HepG2 (cell line): ENCODE data around the gene HAGHL. TPM values are rescaled to one million over a fixed set of nuclear protein-coding genes. Genes with fewer than 3 reads are reported as not detected.

ENCODE experiments used
- AHR ChIP-seq: IDR thresholded peaks from 2 replicates; pipeline ENCODE4 v1.6.1; 2018; ENCODE audit warnings: missing genetic modification reagents, missing compliant biosample characterization
- HMG20A ChIP-seq: IDR thresholded peaks from 2 replicates; pipeline ENCODE4 v1.6.1; 2016; ENCODE audit warnings: borderline replicate concordance
- RXRB ChIP-seq: IDR thresholded peaks from 2 replicates; pipeline ENCODE4 v1.6.1; 2016; ENCODE audit warnings: borderline replicate concordance, missing genetic modification reagents, missing compliant biosample characterization
- STAG1 ChIP-seq: sonication (generic); formaldehyde crosslinking; IDR thresholded peaks from 2 replicates; pipeline ENCODE4 v1.4.0; 2020; ENCODE audit warnings: missing genetic modification reagents
- TAF1 ChIP-seq: sonication (generic); formaldehyde crosslinking; IDR thresholded peaks from 2 replicates; pipeline ENCODE4 v1.4.0; 2020; ENCODE audit warnings: missing genetic modification reagents
- THRA ChIP-seq: sonication (generic); formaldehyde crosslinking; IDR thresholded peaks from 2 replicates; pipeline ENCODE4 v1.4.0; 2020; ENCODE audit warnings: missing genetic modification reagents, borderline replicate concordance
- UBTF ChIP-seq: sonication (generic); formaldehyde crosslinking; IDR thresholded peaks from 2 replicates; pipeline ENCODE4 v1.4.0; 2020; ENCODE audit warnings: mild to moderate bottlenecking, missing genetic modification reagents
- ZBTB46 ChIP-seq: sonication (generic); formaldehyde crosslinking; IDR thresholded peaks from 2 replicates; pipeline ENCODE4 v1.4.0; 2020; ENCODE audit warnings: mild to moderate bottlenecking, missing genetic modification reagents, borderline replicate concordance
- ZFP82 ChIP-seq: sonication (generic); formaldehyde crosslinking; IDR thresholded peaks from 2 replicates; pipeline ENCODE4 v1.5.1; 2020; ENCODE audit warnings: mild to moderate bottlenecking, missing genetic modification reagents, borderline replicate concordance
- ZNF431 ChIP-seq: sonication (generic); formaldehyde crosslinking; IDR thresholded peaks from 2 replicates; pipeline ENCODE4 v1.9.0; 2022; ENCODE audit warnings: missing genetic modification reagents, low read depth, mild to moderate bottlenecking, borderline replicate concordance
- ZNF570 ChIP-seq: sonication (generic); formaldehyde crosslinking; IDR thresholded peaks from 2 replicates; pipeline ENCODE4 v1.4.0; 2020; ENCODE audit warnings: mild to moderate bottlenecking, missing genetic modification reagents, borderline replicate concordance
- polyA plus RNA-seq, 8 experiments: library from polyadenylated mRNA; depleted of rRNA in 3 of 8; stranded (reverse) in 7 of 8; unstranded in 1 of 8; fragments of >200 nt; fragmentation: Illumina TruSeq in 4 of 8; extraction: Trizol in 4 of 8; gene quantifications; 2 replicates each; pipeline versions ENCODE4 v1.2.1 to v1.2.3, GENCODE V29; 2011 to 2016; ENCODE audit warnings: low read depth in 4 of 8, missing spikeins in 1 of 8, mixed read lengths in 1 of 8; ENCODE audit not compliant: insufficient read depth in 1 of 8
- total RNA-seq, 5 experiments: library from RNA; depleted of rRNA; stranded (reverse); fragments of >200 nt; fragmentation: Illumina TruSeq; extraction: Trizol; gene quantifications; 2 replicates each; pipeline ENCODE4 v1.2.3, GENCODE V29; 2016; ENCODE audit warnings: low read depth in 1 of 5
- TF ChIP-seq, protein P1 (sequence below), 2 experiments: fragments of 450-650 bp in 1 of 2; sonication (generic) in 1 of 2; formaldehyde crosslinking in 1 of 2; IDR thresholded peaks; 2 replicates each; pipeline versions ENCODE4 v1.6.1 to v1.8.0; 2016 to 2022; ENCODE audit warnings: antibody characterized with exemption in 1 of 2, mild to moderate bottlenecking in 1 of 2, missing genetic modification reagents in 1 of 2
- TF ChIP-seq, protein P2 (sequence below): sonication (generic); formaldehyde crosslinking; IDR thresholded peaks from 2 replicates; pipeline ENCODE4 v1.4.0; 2020; ENCODE audit warnings: missing genetic modification reagents

The HAGHL gene
- total and polyA plus RNA-seq, 2 of the 13 experiments (the other 11 are each of a cell fraction or from before 2014, with no cell fraction given): 3.4 to 8.4 TPM

GRCh38 chr16:727291-727977 lies 528 bp downstream of the HAGHL start (continued):
- TF ChIP-seq, protein P1, sequence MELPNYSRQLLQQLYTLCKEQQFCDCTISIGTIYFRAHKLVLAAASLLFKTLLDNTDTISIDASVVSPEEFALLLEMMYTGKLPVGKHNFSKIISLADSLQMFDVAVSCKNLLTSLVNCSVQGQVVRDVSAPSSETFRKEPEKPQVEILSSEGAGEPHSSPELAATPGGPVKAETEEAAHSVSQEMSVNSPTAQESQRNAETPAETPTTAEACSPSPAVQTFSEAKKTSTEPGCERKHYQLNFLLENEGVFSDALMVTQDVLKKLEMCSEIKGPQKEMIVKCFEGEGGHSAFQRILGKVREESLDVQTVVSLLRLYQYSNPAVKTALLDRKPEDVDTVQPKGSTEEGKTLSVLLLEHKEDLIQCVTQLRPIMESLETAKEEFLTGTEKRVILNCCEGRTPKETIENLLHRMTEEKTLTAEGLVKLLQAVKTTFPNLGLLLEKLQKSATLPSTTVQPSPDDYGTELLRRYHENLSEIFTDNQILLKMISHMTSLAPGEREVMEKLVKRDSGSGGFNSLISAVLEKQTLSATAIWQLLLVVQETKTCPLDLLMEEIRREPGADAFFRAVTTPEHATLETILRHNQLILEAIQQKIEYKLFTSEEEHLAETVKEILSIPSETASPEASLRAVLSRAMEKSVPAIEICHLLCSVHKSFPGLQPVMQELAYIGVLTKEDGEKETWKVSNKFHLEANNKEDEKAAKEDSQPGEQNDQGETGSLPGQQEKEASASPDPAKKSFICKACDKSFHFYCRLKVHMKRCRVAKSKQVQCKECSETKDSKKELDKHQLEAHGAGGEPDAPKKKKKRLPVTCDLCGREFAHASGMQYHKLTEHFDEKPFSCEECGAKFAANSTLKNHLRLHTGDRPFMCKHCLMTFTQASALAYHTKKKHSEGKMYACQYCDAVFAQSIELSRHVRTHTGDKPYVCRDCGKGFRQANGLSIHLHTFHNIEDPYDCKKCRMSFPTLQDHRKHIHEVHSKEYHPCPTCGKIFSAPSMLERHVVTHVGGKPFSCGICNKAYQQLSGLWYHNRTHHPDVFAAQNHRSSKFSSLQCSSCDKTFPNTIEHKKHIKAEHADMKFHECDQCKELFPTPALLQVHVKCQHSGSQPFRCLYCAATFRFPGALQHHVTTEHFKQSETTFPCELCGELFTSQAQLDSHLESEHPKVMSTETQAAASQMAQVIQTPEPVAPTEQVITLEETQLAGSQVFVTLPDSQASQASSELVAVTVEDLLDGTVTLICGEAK (IDR thresholded peaks at IDR 0.05): no peak
- TF ChIP-seq, protein P1 (CRISPR knock-in tag; IDR thresholded peaks at IDR 0.05): no peak
- no peak for TF ChIP-seq ZNF431 (CRISPR knock-in tag)
- TF ChIP-seq UBTF (CRISPR knock-in tag): peak; percentile 65
- no peak for TF ChIP-seq ZFP82
- no peak for TF ChIP-seq RXRB (CRISPR knock-in tag)
- TF ChIP-seq, protein P2, sequence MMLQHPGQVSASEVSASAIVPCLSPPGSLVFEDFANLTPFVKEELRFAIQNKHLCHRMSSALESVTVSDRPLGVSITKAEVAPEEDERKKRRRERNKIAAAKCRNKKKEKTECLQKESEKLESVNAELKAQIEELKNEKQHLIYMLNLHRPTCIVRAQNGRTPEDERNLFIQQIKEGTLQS: no peak
- TF ChIP-seq STAG1 (CRISPR knock-in tag): no peak
- TF ChIP-seq THRA (CRISPR knock-in tag): no peak
- no peak for TF ChIP-seq ZNF570 (CRISPR knock-in tag)
- peak; percentile 29; the same call in 1 of the 2 replicates for TF ChIP-seq TAF1 (CRISPR knock-in tag)
- TF ChIP-seq ZBTB46: 0 out of 2 replicates have a peak, but pooled peaks have one; percentile 51
- no peak; the same call in 1 of the 2 replicates for TF ChIP-seq AHR (CRISPR knock-in tag)
- no peak for TF ChIP-seq HMG20A (CRISPR knock-in tag)
